ENCODE results near the gene ZNF17. TPM values are rescaled to one million over a fixed set of nuclear protein-coding genes. Genes with fewer than 3 reads are reported as not detected.

Gene ZNF17
- total RNA-seq, 1 experiment from 2014 or later = 14.7 TPM

DNA sequence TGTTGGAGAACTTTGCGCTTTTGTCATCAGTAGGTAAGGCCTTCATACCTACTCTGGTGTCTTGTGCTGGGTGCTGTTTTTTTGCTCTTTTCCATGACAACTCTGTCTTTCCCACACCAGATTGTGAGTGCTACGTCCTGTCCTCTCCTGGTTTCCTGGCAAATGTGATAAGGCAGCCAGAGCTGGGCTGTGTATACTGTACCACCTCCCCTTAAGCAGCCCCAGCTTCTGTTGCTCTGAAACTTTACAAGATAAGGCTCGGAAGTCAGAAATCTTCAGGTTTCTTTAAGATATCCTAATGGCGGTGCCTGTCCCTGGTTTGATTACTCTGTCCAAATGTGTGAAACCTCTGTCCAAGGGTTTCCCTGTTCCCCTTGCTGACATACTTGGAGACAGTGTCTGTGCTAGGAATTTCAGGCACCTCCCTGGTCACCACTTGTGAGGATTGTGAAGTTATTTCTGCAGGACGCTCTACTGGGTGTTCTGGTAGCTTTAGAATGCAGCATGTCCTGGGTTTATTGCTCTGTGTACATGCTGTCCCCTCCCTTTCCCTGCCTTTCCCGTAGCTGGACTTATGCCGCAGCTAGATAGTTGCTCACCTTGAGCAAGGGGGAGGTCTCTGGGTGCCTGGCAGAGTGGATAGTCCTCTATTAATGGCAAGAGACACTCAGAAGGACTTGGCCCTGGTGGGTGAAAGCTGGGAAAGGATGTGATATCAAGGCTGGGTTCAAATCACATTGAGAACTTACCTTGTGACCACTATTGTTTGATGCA, 31.2 kb downstream of the ZNF17 start:
- TF ChIP-seq, protein P1, sequence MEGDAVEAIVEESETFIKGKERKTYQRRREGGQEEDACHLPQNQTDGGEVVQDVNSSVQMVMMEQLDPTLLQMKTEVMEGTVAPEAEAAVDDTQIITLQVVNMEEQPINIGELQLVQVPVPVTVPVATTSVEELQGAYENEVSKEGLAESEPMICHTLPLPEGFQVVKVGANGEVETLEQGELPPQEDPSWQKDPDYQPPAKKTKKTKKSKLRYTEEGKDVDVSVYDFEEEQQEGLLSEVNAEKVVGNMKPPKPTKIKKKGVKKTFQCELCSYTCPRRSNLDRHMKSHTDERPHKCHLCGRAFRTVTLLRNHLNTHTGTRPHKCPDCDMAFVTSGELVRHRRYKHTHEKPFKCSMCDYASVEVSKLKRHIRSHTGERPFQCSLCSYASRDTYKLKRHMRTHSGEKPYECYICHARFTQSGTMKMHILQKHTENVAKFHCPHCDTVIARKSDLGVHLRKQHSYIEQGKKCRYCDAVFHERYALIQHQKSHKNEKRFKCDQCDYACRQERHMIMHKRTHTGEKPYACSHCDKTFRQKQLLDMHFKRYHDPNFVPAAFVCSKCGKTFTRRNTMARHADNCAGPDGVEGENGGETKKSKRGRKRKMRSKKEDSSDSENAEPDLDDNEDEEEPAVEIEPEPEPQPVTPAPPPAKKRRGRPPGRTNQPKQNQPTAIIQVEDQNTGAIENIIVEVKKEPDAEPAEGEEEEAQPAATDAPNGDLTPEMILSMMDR (IDR thresholded peaks at IDR 0.05; ENCODE audit: unreplicated experiment) = no peak
- H3K27ac Mint-ChIP-seq (ENCODE audit: unreplicated experiment) = no peak overlapping the region
- CTCF ChIA-PET = no interaction called here
- no TSS peak for BruUV-seq (replicated peaks)
- H3K4me1 Mint-ChIP-seq (ENCODE audit: low read depth, unreplicated experiment) = no peaks in the 10 kb centered on the region
- no peak for DNase-seq
- no peaks in the 10 kb centered on the region for H3K27me3 Mint-ChIP-seq (ENCODE audit: unreplicated experiment)
- intact Hi-C loops (cut with micrococcal nuclease; ENCODE audit: unreplicated experiment) = no loop called here
- peaks cover 26% of the 10 kb centered on the region for H3K9me3 Mint-ChIP-seq (ENCODE audit: low read depth, unreplicated experiment)
- H3K36me3 Mint-ChIP-seq (ENCODE audit: insufficient read depth, unreplicated experiment) = peaks cover 15% of the 10 kb centered on the region
- no peak overlapping the region for H3K4me3 Mint-ChIP-seq (ENCODE audit: low read depth, unreplicated experiment)

- H3K9me3 Mint-ChIP-seq (ENCODE audit: low read depth, unreplicated experiment) = peaks cover 26% of the 10 kb centered on the region
- no TSS peak for BruUV-seq (replicated peaks)
- intact Hi-C loops (cut with micrococcal nuclease; ENCODE audit: unreplicated experiment) = no loop called here
- CTCF ChIA-PET = interaction anchor here (0.6 kb wide), 1 partner anchor 254 kb away, joined by 3 read pairs; no protein-coding TSS in a partner anchor
- no peak overlapping the region for H3K27ac Mint-ChIP-seq (ENCODE audit: unreplicated experiment)
- no peaks in the 10 kb centered on the region for H3K4me1 Mint-ChIP-seq (ENCODE audit: low read depth, unreplicated experiment)
- H3K4me3 Mint-ChIP-seq (ENCODE audit: low read depth, unreplicated experiment) = no peak overlapping the region
- peaks cover 15% of the 10 kb centered on the region for H3K36me3 Mint-ChIP-seq (ENCODE audit: insufficient read depth, unreplicated experiment)
- DNase-seq = no peak
- TF ChIP-seq, protein P1 (IDR thresholded peaks at IDR 0.05; ENCODE audit: unreplicated experiment) = no peak
- no peaks in the 10 kb centered on the region for H3K27me3 Mint-ChIP-seq (ENCODE audit: unreplicated experiment)
Observed at GRCh38 chr19:57443121-57443696, 32.2 kb downstream of the ZNF17 start.

- H3K4me3 Mint-ChIP-seq (ENCODE audit: low read depth, unreplicated experiment) = no peak overlapping the region
- no TSS peak for BruUV-seq (replicated peaks)
- H3K27ac Mint-ChIP-seq (ENCODE audit: unreplicated experiment) = no peak overlapping the region
- no peaks in the 10 kb centered on the region for H3K36me3 Mint-ChIP-seq (ENCODE audit: insufficient read depth, unreplicated experiment)
- TF ChIP-seq, protein P1 (IDR thresholded peaks at IDR 0.05; ENCODE audit: unreplicated experiment) = no peak
- CTCF ChIA-PET = no interaction called here
- no peaks in the 10 kb centered on the region for H3K27me3 Mint-ChIP-seq (ENCODE audit: unreplicated experiment)
- peaks cover 19% of the 10 kb centered on the region for H3K9me3 Mint-ChIP-seq (ENCODE audit: low read depth, unreplicated experiment)
- intact Hi-C loops (cut with micrococcal nuclease; ENCODE audit: unreplicated experiment) = no loop called here
- no peak for DNase-seq
- H3K4me1 Mint-ChIP-seq (ENCODE audit: low read depth, unreplicated experiment) = no peaks in the 10 kb centered on the region
Observed at GRCh38 chr19:57452307-57452706, 41.3 kb downstream of the ZNF17 start.

- no TSS peak for BruUV-seq (replicated peaks)
- CTCF ChIA-PET = no interaction called here
- no peaks in the 10 kb centered on the region for H3K36me3 Mint-ChIP-seq (ENCODE audit: insufficient read depth, unreplicated experiment)
- H3K9me3 Mint-ChIP-seq (ENCODE audit: low read depth, unreplicated experiment) = peaks cover 27% of the 10 kb centered on the region
- no peak overlapping the region for H3K27ac Mint-ChIP-seq (ENCODE audit: unreplicated experiment)
- DNase-seq = peak; percentile 17
- intact Hi-C loops (cut with micrococcal nuclease; ENCODE audit: unreplicated experiment) = no loop called here
- no peaks in the 10 kb centered on the region for H3K4me1 Mint-ChIP-seq (ENCODE audit: low read depth, unreplicated experiment)
- H3K4me3 Mint-ChIP-seq (ENCODE audit: low read depth, unreplicated experiment) = no peak overlapping the region
- H3K27me3 Mint-ChIP-seq (ENCODE audit: unreplicated experiment) = no peaks in the 10 kb centered on the region
- TF ChIP-seq, protein P1 (IDR thresholded peaks at IDR 0.05; ENCODE audit: unreplicated experiment) = peak; percentile 32
Observed at GRCh38 chr19:57465680-57466381, 54.9 kb downstream of the ZNF17 start.
